ENCODE data around the gene MYO9A.

- TF ChIP-seq EZH2 (IDR thresholded peaks at IDR 0.05; ENCODE audit: borderline replicate concordance, low read depth, low read length, severe bottlenecking), result no peak
- TF ChIP-seq, protein P1, sequence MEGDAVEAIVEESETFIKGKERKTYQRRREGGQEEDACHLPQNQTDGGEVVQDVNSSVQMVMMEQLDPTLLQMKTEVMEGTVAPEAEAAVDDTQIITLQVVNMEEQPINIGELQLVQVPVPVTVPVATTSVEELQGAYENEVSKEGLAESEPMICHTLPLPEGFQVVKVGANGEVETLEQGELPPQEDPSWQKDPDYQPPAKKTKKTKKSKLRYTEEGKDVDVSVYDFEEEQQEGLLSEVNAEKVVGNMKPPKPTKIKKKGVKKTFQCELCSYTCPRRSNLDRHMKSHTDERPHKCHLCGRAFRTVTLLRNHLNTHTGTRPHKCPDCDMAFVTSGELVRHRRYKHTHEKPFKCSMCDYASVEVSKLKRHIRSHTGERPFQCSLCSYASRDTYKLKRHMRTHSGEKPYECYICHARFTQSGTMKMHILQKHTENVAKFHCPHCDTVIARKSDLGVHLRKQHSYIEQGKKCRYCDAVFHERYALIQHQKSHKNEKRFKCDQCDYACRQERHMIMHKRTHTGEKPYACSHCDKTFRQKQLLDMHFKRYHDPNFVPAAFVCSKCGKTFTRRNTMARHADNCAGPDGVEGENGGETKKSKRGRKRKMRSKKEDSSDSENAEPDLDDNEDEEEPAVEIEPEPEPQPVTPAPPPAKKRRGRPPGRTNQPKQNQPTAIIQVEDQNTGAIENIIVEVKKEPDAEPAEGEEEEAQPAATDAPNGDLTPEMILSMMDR (IDR thresholded peaks at IDR 0.05; ENCODE audit: borderline replicate concordance, extremely low read depth, low read length, poor library complexity, severe bottlenecking), result no peak
Measured at GRCh38 chr15:71817351-71817750, 300.6 kb downstream of the MYO9A start.
